Lung (tissue), 12 donors: ENCODE results near the gene MVB12B. TPM values are rescaled to one million over a fixed set of nuclear protein-coding genes. Genes with fewer than 3 reads are reported as not detected.

Source experiments
- ATAC-seq: fragments of 200-7000 bp; cut with Tn5 transposase; one replicate; pipeline ENCODE4 v1.9.1; 2020; ENCODE audit warnings: moderate number of reproducible peaks; ENCODE audit not compliant: insufficient read depth, low FRiP score
- DNase-seq, 3 donors: peaks; one replicate each; pipeline ENCODE4 v3.0.0-alpha.2; 2013 to 2017
- H3K27ac ChIP-seq, 2 donors: one replicate each; pipeline ENCODE4 v1.5.1; 2013; ENCODE audit warnings: mild to moderate bottlenecking in 2 of 2, moderate library complexity in 2 of 2, control low read depth in 1 of 2, inconsistent platforms in 1 of 2, low read depth in 1 of 2, low read length in 1 of 2
- H3K27me3 ChIP-seq, 3 donors: one replicate each; pipeline ENCODE4 v1.5.1; 2013; ENCODE audit warnings: low read length in 2 of 3; ENCODE audit not compliant: control insufficient read depth in 3 of 3, insufficient read depth in 3 of 3
- H3K36me3 ChIP-seq, 4 donors: one replicate each; pipeline ENCODE4 v1.5.1; 2013; ENCODE audit warnings: low read length in 4 of 4, mild to moderate bottlenecking in 1 of 4, moderate library complexity in 1 of 4; ENCODE audit not compliant: control insufficient read depth in 4 of 4, insufficient read depth in 4 of 4
- H3K4me1 ChIP-seq, 5 donors: one replicate each; pipeline ENCODE4 v1.5.1; 2013; ENCODE audit warnings: low read length in 5 of 5, mild to moderate bottlenecking in 2 of 5, moderate library complexity in 1 of 5; ENCODE audit not compliant: control insufficient read depth in 5 of 5, insufficient read depth in 5 of 5
- H3K4me3 ChIP-seq: one replicate; pipeline ENCODE4 v1.5.1; 2013; ENCODE audit warnings: mild to moderate bottlenecking, control low read depth, moderate library complexity
- H3K9ac ChIP-seq, 2 donors: one replicate each; pipeline ENCODE4 v1.5.1; 2013; ENCODE audit warnings: low read length in 2 of 2, control low read depth in 1 of 2; ENCODE audit not compliant: insufficient read depth in 1 of 2
- H3K9me3 ChIP-seq, 4 donors: one replicate each; pipeline ENCODE4 v1.5.1; 2013; ENCODE audit warnings: low read length in 3 of 4, mild to moderate bottlenecking in 1 of 4, moderate library complexity in 1 of 4; ENCODE audit not compliant: control insufficient read depth in 4 of 4, insufficient read depth in 3 of 4
- CTCF ChIP-seq: IDR thresholded peaks from 2 replicates; pipeline ENCODE4 v1.5.1; 2012; ENCODE audit warnings: mild to moderate bottlenecking; ENCODE audit errors: control extremely low read depth, extremely low read depth
- WGBS, 2 donors: extraction: QIAGEN DNeasy Blood & Tissue Kit; methylation state at CpG; one replicate each; pipeline ENCODE4 v1.1.7; 2013; 5-methylcytosine and 5-hydroxymethylcytosine counted together
- polyA plus RNA-seq, 2 donors: library from polyadenylated mRNA; stranded (reverse); fragments of 200-250 nt; gene quantifications; one replicate each; pipeline ENCODE4 v1.2.1, GENCODE V29; 2013
- total RNA-seq, 2 donors: library from RNA; depleted of rRNA in 1 of 2; stranded (reverse); fragments of >200 nt in 1 of 2; gene quantifications; one replicate each; pipeline ENCODE4 v1.2.1, GENCODE V29; 2014 to 2021
- donor health status: control.
- donor health status: control.
- donor health status: Bipolar disorder and iron deficiency.
- donor health status: healthy.
- donor health status: DM: yes; HTN: yes; CAD: no.

MVB12B gene
- total and polyA plus RNA-seq, 4 donors: 9.5 to 33.6 (median 16.5) TPM

GRCh38 chr9:126468141-126468825, 141.7 kb downstream of the MVB12B start:
- no peak for TF ChIP-seq CTCF
- no peak overlapping the region for H3K27ac ChIP-seq

GRCh38 chr9:126470241-126470993, 143.8 kb downstream of the MVB12B start:
- Histone ChIP-seq H3K4me1 (peaks cover 0 to 5% (median 0%) of the 10 kb centered on the region in 5 donors), H3K4me3 (no peak overlapping the region), H3K9me3 (no peaks in the 10 kb centered on the region), H3K27ac (no peak overlapping the region), H3K27me3 (no peaks in the 10 kb centered on the region), H3K36me3 (peaks cover 0 to 9% (median 2%) of the 10 kb centered on the region in 4 donors), H3K9ac (no peak overlapping the region)
- ATAC-seq (no peak), DNase-seq (no peak)
- no peak for TF ChIP-seq CTCF
- 35 to 67% methylated on average over 12 of the region's 12 CpGs for WGBS, 2 donors

More at GRCh38 chr9:126468141-126468825, 141.7 kb downstream of the MVB12B start:
- peaks cover 0 to 6% (median 3%) of the 10 kb centered on the region in 4 donors for H3K36me3 ChIP-seq
- ATAC-seq: no peak
- no peak for DNase-seq
- H3K27me3 ChIP-seq: no peaks in the 10 kb centered on the region
- WGBS, 2 donors: 72 to 90% methylated on average over 14 of the region's 14 CpGs
- H3K4me3 ChIP-seq: no peak overlapping the region
- H3K9me3 ChIP-seq: no peaks in the 10 kb centered on the region
- H3K4me1 ChIP-seq: peaks cover 0 to 2% (median 0%) of the 10 kb centered on the region in 5 donors
- H3K9ac ChIP-seq: no peak overlapping the region

GRCh38 chr9:126471084-126471624, 144.5 kb downstream of the MVB12B start:
- no peak overlapping the region for H3K4me3 ChIP-seq
- 38 to 57% methylated on average over 17 of the region's 17 CpGs for WGBS, 2 donors
- ATAC-seq: peak; percentile 76

More at GRCh38 chr9:126471084-126471624, 144.5 kb downstream of the MVB12B start:
- Histone ChIP-seq H3K9me3 (no peaks in the 10 kb centered on the region), H3K27me3 (no peaks in the 10 kb centered on the region), H3K9ac (no peak overlapping the region), H3K27ac (peak overlapping the region in 1 of 2 donors; percentile 52), H3K4me1 (peaks cover 0 to 5% (median 0%) of the 10 kb centered on the region in 5 donors), H3K36me3 (peaks cover 0 to 11% (median 2%) of the 10 kb centered on the region in 4 donors)
- TF ChIP-seq CTCF: no peak
- peak in 2 of 3 donors; percentile 41 to 56 for DNase-seq
